ENCODE results near the gene MATN3. TPM values are rescaled to one million over a fixed set of nuclear protein-coding genes. Genes with fewer than 3 reads are reported as not detected.
A peak's percentile ranks its signal among the peaks of the same experiment; 100 is the strongest.

Gene MATN3
- total RNA-seq, 1 donor, result 1.4 TPM

DNA sequence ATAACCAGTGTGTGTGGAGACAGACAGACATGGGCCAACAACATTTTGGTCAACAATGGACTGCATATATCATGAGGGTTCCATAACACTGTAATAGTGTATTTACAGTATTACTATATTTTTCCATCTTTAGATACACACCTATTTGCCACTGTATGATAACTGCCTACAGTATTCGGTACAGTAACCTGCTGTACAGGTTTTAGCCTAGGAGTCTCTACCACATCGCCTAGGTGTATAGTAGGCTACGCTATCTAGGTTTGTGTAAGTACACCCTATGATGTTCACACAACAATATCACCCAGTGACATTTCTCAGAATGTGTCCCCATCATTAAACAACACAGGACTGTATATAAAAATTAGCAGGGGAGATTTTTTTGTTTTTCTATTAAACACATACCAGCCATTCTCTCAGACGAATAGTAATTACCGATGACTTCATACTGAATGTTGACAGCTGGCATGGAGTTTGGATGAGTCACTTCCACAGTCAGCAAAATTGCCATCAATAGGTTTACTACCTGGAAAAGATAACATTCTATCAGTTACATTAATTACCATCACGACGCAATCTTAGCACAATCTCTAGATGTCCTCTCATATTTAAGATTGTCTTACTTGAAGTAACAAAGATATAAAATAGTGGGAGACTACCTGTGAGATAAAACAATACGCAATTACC is 28.2 kb upstream of the MATN3 start:
- Histone ChIP-seq H3K36me3 (ENCODE audit: insufficient read depth, low read length) (peaks cover 52% of the 10 kb centered on the region), H3K27me3 (ENCODE audit: insufficient read depth, low read length) (no peaks in the 10 kb centered on the region), H3K27ac (ENCODE audit: low read depth, low read length) (peak overlapping the region; percentile 52), H3K4me2 (ENCODE audit: insufficient read depth, low read length) (peak overlapping the region; percentile 4), H3K4me1 (ENCODE audit: insufficient read depth, low read length) (peaks cover 9% of the 10 kb centered on the region), H2AFZ (ENCODE audit: low read length) (no peak overlapping the region), H3K9me3 (ENCODE audit: low read depth, low read length) (no peaks in the 10 kb centered on the region), H3K4me3 (ENCODE audit: insufficient read depth, low read length) (no peak overlapping the region), H4K20me1 (ENCODE audit: insufficient read depth, low read length) (peaks cover 74% of the 10 kb centered on the region), H3K79me2 (ENCODE audit: insufficient read depth, low read length) (peaks cover 98% of the 10 kb centered on the region)
- DNase-seq (ENCODE audit: insufficient read length, low spot score, missing footprints), result no peak
- TF ChIP-seq CTCF (IDR thresholded peaks at IDR 0.05; ENCODE audit: extremely low read depth, low read depth, low read length), result no peak

- Histone ChIP-seq H3K27ac (ENCODE audit: low read depth, low read length) (no peak overlapping the region), H3K36me3 (ENCODE audit: insufficient read depth, low read length) (peaks cover 81% of the 10 kb centered on the region), H4K20me1 (ENCODE audit: insufficient read depth, low read length) (peaks cover 57% of the 10 kb centered on the region), H3K4me3 (ENCODE audit: insufficient read depth, low read length) (no peak overlapping the region), H3K9me3 (ENCODE audit: low read depth, low read length) (no peaks in the 10 kb centered on the region), H2AFZ (ENCODE audit: low read length) (no peak overlapping the region), H3K4me1 (ENCODE audit: insufficient read depth, low read length) (peaks cover 9% of the 10 kb centered on the region), H3K79me2 (ENCODE audit: insufficient read depth, low read length) (peaks cover 87% of the 10 kb centered on the region), H3K4me2 (ENCODE audit: insufficient read depth, low read length) (no peak overlapping the region), H3K27me3 (ENCODE audit: insufficient read depth, low read length) (no peaks in the 10 kb centered on the region)
- no peak for TF ChIP-seq CTCF (IDR thresholded peaks at IDR 0.05; ENCODE audit: extremely low read depth, low read depth, low read length)
- DNase-seq (ENCODE audit: insufficient read length, low spot score, missing footprints), result no peak
Observed at GRCh38 chr2:20037660-20038059, 25.2 kb upstream of the MATN3 start.

DNA sequence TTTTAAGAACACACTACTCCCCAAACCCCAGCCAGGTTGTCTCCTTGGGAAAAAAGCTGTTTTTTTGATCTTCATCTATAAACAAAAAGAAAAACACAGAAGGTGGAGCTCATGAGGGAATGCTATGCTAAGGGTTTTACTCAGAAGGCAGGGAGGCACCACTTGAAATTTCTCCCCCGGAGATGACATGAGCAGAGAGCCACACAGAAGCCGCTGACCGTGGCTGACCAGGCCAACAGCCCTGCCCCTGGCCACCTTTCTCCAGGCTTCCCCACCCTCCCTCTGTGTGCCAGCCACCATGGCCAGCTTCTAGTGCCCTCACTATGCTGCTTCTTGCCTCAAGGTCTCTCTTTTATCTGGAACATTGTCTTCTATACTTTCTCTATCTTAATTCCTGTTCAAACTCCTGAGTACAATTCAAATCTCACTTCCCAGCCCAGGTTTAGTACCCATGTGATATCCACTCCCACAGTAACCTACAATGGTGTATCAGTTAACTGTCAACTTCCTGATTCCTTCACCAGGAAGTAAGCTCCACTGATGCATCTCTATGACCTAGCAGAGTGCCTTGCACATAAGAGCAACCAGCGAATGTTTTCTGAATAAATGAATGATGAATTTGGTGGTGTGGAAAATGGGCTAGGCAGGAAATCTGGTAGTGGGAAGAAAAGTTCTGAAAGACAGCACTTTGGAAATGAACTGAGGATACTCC is 23.6 kb upstream of the MATN3 start:
- Histone ChIP-seq H3K4me3 (ENCODE audit: insufficient read depth, low read length) (no peak overlapping the region), H2AFZ (ENCODE audit: low read length) (no peak overlapping the region), H4K20me1 (ENCODE audit: insufficient read depth, low read length) (peaks cover 43% of the 10 kb centered on the region), H3K9me3 (ENCODE audit: low read depth, low read length) (no peaks in the 10 kb centered on the region), H3K36me3 (ENCODE audit: insufficient read depth, low read length) (peaks cover 96% of the 10 kb centered on the region), H3K27me3 (ENCODE audit: insufficient read depth, low read length) (no peaks in the 10 kb centered on the region), H3K4me1 (ENCODE audit: insufficient read depth, low read length) (peaks cover 8% of the 10 kb centered on the region), H3K79me2 (ENCODE audit: insufficient read depth, low read length) (peaks cover 78% of the 10 kb centered on the region), H3K27ac (ENCODE audit: low read depth, low read length) (peak overlapping the region; percentile 24), H3K4me2 (ENCODE audit: insufficient read depth, low read length) (no peak overlapping the region)
- TF ChIP-seq CTCF (IDR thresholded peaks at IDR 0.05; ENCODE audit: extremely low read depth, low read depth, low read length), result no peak
- no peak for DNase-seq (ENCODE audit: insufficient read length, low spot score, missing footprints)

- Histone ChIP-seq H2AFZ (ENCODE audit: low read length) (no peak overlapping the region), H3K27me3 (ENCODE audit: insufficient read depth, low read length) (no peaks in the 10 kb centered on the region), H3K36me3 (ENCODE audit: insufficient read depth, low read length) (peaks cover 99% of the 10 kb centered on the region), H3K79me2 (ENCODE audit: insufficient read depth, low read length) (peaks cover 74% of the 10 kb centered on the region), H3K27ac (ENCODE audit: low read depth, low read length) (no peak overlapping the region), H3K9me3 (ENCODE audit: low read depth, low read length) (no peaks in the 10 kb centered on the region), H3K4me1 (ENCODE audit: insufficient read depth, low read length) (no peaks in the 10 kb centered on the region), H3K4me2 (ENCODE audit: insufficient read depth, low read length) (no peak overlapping the region), H3K4me3 (ENCODE audit: insufficient read depth, low read length) (no peak overlapping the region), H4K20me1 (ENCODE audit: insufficient read depth, low read length) (peaks cover 32% of the 10 kb centered on the region)
- no peak for TF ChIP-seq CTCF (IDR thresholded peaks at IDR 0.05; ENCODE audit: extremely low read depth, low read depth, low read length)
- no peak for DNase-seq (ENCODE audit: insufficient read length, low spot score, missing footprints)
Observed at GRCh38 chr2:20034821-20035220, 22.4 kb upstream of the MATN3 start.

All from osteoblast (primary cell).